Bronchial epithelial cell (primary cell): ENCODE results near the gene BRD9. TPM values are rescaled to one million over a fixed set of nuclear protein-coding genes. Genes with fewer than 3 reads are reported as not detected.

ENCODE experiments used
- DNase-seq: peaks from one replicate; pipeline ENCODE4 v3.0.0-alpha.2; 2010; ENCODE audit warnings: low read depth
- FAIRE-seq: peaks from 2 replicates; lab custom pipeline; 2011; peaks lifted over from hg19 to GRCh38; lab: Jason Lieb, UNC
- H3K27me3 ChIP-seq: 2 replicates; pipeline ENCODE4 v1.5.1; 2011; ENCODE audit warnings: low read length; ENCODE audit not compliant: control insufficient read depth, insufficient read depth
- H3K36me3 ChIP-seq: 2 replicates; pipeline ENCODE4 v1.5.1; 2011; ENCODE audit warnings: low read length; ENCODE audit not compliant: control insufficient read depth, insufficient read depth
- H3K4me3 ChIP-seq: 2 replicates; pipeline ENCODE4 v1.5.1; 2011; ENCODE audit warnings: mild to moderate bottlenecking, low read depth, low read length, control low read depth
- CTCF ChIP-seq: IDR thresholded peaks from 2 replicates; pipeline ENCODE4 v1.5.1; 2011; ENCODE audit warnings: mild to moderate bottlenecking, moderate library complexity, low read length, control low read depth, inconsistent platforms; ENCODE audit not compliant: insufficient read depth, severe bottlenecking
- total RNA-seq: library from RNA; depleted of rRNA; stranded (reverse); fragments of >200 nt; gene quantifications from 2 replicates; pipeline ENCODE4 v1.2.1, GENCODE V29; 2014

Gene BRD9
- total RNA-seq, 1 donor from 2014 or later = 36.1 TPM

DNA sequence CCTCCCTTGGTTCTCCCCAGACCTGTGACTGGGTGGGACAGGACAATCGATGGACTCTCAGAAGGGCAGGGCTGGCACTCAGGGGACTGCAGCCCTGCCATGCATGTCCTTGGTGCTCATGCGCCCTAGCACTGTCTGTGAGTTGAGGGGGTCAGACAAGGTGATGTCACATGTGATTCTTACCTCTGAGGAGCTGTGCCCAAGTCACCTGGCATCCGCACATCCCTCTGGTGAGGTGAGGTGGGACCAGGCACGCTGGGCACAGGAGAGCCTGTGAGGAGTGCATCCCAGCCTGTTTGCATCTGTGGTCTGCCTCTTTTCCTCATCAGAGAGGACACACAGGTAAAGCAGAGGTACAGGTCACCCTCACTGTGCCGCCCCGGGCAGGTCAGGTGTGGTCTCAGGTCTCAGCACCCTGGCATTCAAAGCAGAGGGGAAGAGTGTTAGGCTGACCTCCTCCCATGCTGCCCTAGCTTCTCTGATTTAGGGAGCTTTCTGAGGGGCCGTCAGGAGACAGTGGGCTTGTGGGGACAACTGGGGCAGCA, 14.8 kb upstream of the BRD9 start:
- no peak for TF ChIP-seq CTCF
- no peaks in the 10 kb centered on the region for H3K27me3 ChIP-seq
- no peak overlapping the region for H3K4me3 ChIP-seq
- DNase-seq (no peak), FAIRE-seq (no peak)
- H3K36me3 ChIP-seq = peaks cover 4% of the 10 kb centered on the region

DNA sequence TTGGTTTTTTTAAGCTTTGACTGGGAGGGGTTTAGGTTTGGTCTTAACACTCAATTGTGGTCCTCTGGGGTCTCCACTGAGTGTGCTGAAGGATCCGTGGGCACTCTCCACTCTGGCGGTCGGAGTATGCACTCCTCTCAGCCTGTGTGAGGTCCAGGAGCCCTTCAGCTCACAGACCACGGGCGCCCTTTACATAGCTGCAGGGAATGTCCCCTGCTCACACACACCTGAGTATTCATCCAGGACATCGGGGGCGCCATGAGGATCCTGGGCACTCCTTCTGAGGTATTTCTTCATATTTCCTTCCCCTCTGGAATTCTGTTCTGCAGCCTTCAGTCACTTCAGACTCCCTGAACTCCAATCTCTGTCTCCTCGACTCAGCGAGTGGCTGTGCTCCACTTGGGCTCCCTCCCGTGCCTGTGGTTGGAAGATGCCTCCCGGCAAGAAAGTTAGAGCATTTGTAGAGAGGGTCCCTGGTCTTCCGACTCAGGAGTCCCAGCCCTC, 12.6 kb upstream of the BRD9 start:
- TF ChIP-seq CTCF = no peak
- H3K27me3 ChIP-seq = no peaks in the 10 kb centered on the region
- DNase-seq (no peak), FAIRE-seq (no peak)
- H3K4me3 ChIP-seq = no peak overlapping the region
- H3K36me3 ChIP-seq = peaks cover 4% of the 10 kb centered on the region

GRCh38 chr5:903756-904096, 11.1 kb upstream of the BRD9 start:
- Histone ChIP-seq H3K4me3 (no peak overlapping the region), H3K36me3 (peaks cover 4% of the 10 kb centered on the region), H3K27me3 (no peaks in the 10 kb centered on the region)
- DNase-seq (no peak), FAIRE-seq (no peak)
- TF ChIP-seq CTCF = no peak

GRCh38 chr5:902129-902916, 9.7 kb upstream of the BRD9 start:
- H3K27me3 ChIP-seq = no peaks in the 10 kb centered on the region
- no peak overlapping the region for H3K4me3 ChIP-seq
- H3K36me3 ChIP-seq = peaks cover 1% of the 10 kb centered on the region
- TF ChIP-seq CTCF = no peak
- FAIRE-seq (no peak), DNase-seq (no peak)

DNA sequence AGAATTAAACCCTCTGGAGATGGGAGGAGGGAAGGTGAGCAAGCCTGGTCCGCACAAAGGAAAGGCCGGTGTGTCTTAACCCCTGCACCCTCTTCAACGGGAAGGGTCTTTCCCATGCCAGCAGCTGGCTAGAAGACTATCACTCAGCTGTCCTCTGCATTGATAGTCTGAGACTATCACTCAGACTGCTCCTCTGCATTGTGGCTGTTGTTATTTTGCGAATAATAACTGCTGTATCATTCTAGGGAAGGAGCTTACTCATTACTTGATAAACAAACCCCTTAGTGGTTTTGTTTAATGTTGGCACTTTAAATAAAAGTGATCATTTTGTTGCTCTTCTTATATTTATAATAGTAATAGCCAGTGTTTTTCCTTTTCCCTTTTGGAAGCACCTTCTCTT, 8.2 kb upstream of the BRD9 start:
- no peak for FAIRE-seq

More for the DNA sequence above, 8.2 kb upstream of the BRD9 start:
- no peak overlapping the region for H3K4me3 ChIP-seq
- no peaks in the 10 kb centered on the region for H3K27me3 ChIP-seq
- DNase-seq = no peak
- TF ChIP-seq CTCF = no peak
- H3K36me3 ChIP-seq = no peaks in the 10 kb centered on the region
